ENCODE measurements around the gene RAMACL. TPM values are rescaled to one million over a fixed set of nuclear protein-coding genes. Genes with fewer than 3 reads are reported as not detected.

The RAMACL gene
- total RNA-seq, 2 experiments from 2014 or later, result 0.23 TPM; not detected in 1

DNA sequence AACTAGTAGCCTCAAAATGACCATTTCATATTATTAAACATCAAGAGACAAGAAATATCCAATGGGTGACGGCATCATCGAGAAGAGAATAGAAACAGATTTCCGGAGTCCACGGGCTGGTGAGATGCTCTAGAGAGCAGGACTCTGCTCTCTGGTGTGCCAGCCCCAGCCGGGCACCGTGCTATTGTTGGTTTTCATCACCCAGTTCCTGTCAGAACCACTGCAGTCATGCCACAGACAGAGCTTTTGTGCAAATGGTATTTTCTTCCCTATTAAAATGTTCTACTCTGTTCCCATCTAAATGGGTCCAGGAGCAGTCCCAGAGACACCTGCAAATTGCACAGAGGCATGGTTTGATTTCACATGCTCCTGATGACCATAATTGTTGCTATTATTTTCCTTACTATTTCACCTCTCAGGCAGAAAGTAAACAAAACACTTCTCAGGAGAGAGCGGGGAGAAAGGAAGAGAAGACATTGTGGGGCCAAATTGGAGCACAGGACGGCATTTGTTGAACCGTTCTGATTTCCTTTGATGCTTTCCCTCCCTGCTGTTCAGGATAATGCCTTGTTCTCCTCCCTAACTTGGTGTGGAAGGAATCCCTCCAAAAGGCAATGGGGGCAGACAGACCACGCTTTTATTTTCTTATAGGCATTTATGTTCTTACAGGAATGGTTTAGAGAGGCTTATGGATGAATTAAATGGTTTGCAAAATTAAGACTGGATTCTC, 11.4 kb upstream of the RAMACL start:
- Mint-ChIP-seq H3K27ac (no peak overlapping the region), H3K4me1 (no peaks in the 10 kb centered on the region), H3K27me3 (no peaks in the 10 kb centered on the region), H3K4me3 (no peak overlapping the region), H3K9me3 (no peaks in the 10 kb centered on the region), H3K36me3 (ENCODE audit: low read depth) (no peaks in the 10 kb centered on the region)
- POLR2A ChIA-PET, result no interaction called here
- CTCF ChIA-PET, result no interaction called here
- DNase-seq, result no peak

DNA sequence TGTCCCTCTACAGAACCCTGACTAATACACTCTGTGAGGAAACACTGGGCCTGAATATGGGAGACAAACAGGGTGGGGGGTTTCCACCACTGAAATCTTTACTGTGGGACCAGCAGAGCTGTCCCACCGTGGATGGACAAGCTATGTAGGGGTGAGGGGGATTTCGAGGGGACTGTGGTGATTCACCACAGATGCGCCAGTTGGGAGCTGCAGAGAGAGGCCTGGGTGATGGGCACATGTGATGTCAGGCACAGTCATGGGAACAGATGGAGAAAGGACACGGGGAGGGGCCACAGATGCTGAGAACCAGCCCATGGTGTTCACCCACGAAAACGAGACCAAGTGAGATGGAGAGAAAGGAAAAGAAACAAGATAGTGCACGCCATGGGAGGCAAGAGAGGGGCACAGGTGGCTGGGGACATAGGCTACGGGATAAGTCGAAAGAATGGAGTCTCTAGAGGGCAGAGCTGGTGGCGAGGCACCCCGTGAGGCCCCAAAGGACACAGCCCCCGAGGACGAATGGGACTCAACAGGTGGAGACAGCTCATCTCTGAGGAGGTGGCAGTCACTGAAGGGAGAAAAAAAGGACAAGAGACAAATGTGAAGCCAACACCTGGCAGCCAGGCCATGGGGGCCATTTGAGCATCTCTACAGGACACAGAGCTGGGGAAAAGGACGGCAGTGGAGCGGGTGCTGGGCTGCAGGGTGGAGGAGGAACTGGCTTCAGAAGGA, 10.5 kb upstream of the RAMACL start:
- H3K9me3 Mint-ChIP-seq, result no peaks in the 10 kb centered on the region
- ChIA-PET CTCF (no interaction called here), POLR2A (no interaction called here)
- no peak overlapping the region for H3K27ac Mint-ChIP-seq
- H3K4me3 Mint-ChIP-seq, result no peak overlapping the region
- H3K36me3 Mint-ChIP-seq (ENCODE audit: low read depth), result no peaks in the 10 kb centered on the region
- H3K27me3 Mint-ChIP-seq, result no peaks in the 10 kb centered on the region
- DNase-seq, result no peak
- no peaks in the 10 kb centered on the region for H3K4me1 Mint-ChIP-seq

DNA sequence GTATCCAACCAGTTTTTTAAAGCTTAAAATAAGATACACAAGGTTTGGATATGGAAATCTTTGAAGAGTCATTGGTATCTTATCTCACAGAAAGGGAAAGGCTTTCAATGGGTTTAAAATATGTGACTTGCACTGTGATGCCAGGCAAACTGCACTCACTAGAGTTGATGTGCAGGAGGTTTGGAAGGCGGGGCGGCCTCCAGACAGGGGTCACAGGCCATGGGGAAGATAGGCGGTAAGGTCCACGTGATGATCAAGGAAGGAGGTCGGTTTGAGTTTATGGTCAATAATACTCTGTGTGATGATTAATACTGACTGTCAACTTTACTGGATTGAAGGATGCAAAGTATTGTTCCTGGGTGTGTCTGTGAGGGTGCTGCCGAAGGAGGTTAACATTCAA, 9.5 kb upstream of the RAMACL start:
- DNase-seq, result no peak
- CTCF ChIA-PET, result no interaction called here
- Mint-ChIP-seq H3K27me3 (no peaks in the 10 kb centered on the region), H3K27ac (no peak overlapping the region), H3K9me3 (no peaks in the 10 kb centered on the region), H3K36me3 (ENCODE audit: low read depth) (no peaks in the 10 kb centered on the region), H3K4me3 (no peak overlapping the region), H3K4me1 (no peaks in the 10 kb centered on the region)
- POLR2A ChIA-PET, result no interaction called here

DNA sequence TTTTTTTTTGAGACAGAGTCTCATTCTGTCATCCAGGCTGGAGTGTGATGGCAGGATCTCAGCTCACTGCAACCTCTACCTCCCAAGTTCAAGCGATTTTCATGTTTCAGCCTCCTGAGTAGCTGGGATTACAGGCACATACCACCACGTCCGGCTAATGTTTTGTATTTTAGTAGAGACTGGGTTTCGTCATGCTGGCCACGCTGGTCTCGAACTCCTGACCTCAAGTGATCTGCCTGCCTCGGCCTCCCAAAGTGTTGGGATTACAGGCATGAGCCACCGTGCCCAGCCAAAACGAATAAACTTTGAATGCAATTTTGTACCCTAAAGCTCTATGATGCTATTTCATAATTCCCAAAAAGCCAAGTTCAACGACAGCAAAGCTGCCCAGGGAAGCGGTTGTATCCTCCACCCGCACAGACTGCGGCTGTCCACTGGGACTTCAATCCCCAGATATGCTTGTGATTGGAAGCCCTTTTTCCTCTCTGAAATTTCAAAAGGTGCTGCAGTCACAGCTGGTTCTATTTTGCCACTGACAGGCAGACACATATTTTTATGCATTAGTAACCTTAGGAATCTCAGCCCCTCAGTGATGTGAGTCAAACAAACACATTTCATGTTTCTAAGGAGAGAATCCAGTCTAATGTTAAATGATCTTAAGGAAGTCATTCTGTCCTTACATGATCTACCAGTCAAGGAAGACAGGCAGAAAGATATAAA, 8.7 kb upstream of the RAMACL start:
- POLR2A ChIA-PET, result no interaction called here
- Mint-ChIP-seq H3K4me3 (no peak overlapping the region), H3K36me3 (ENCODE audit: low read depth) (no peaks in the 10 kb centered on the region), H3K27me3 (no peaks in the 10 kb centered on the region), H3K9me3 (no peaks in the 10 kb centered on the region), H3K27ac (no peak overlapping the region), H3K4me1 (no peaks in the 10 kb centered on the region)
- CTCF ChIA-PET, result no interaction called here
- DNase-seq, result no peak

DNA sequence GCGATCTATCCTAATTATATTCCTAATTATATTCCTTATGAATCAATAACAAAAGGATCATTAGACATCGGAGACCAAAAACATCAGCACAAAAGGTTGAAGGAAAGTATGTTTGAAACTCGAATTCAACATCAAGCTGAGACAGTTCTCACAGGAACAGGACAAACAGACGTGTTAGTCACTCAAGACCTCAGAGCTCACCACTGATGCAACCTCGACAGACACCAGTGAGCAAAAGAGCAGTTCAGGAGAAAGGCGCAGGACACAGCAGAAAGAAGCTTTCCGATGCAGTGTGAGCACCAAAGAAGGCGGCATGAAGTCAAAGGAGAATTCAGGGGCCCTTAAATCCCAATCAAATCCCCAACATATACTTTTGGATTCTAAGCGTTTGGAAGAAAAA, 6.3 kb upstream of the RAMACL start:
- DNase-seq, result no peak

DNA sequence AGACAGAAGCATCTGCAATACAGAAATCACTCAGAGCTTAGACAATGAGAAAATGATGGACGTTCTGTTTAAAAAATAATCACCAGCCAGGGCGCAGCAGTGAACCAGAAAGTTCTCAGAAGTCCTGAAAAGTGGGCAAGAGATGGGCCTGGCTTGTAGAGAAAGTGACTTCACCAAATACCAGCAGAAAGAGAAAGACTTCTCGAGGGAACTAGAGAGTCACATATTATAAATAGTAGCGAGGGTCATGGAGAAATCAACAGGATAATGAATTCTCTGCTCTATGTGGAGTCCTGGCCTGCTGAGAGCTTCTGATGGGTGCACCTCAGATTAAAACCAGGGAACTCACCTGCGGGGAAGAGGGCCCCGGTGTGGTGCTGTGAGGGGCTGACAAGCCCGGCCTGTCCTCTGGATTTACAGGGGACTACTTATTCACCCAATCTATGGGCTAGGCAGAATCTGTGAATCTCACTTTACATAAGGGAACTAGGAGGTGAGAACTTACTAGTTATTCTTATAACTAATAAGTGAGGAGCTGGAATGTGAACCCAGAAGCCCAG, 5.6 kb upstream of the RAMACL start:
- no peaks in the 10 kb centered on the region for H3K27me3 Mint-ChIP-seq
- peaks cover 12% of the 10 kb centered on the region for H3K4me1 Mint-ChIP-seq
- POLR2A ChIA-PET, result no interaction called here
- no peaks in the 10 kb centered on the region for H3K36me3 Mint-ChIP-seq (ENCODE audit: low read depth)
- CTCF ChIA-PET, result no interaction called here
- H3K4me3 Mint-ChIP-seq, result no peak overlapping the region
- H3K27ac Mint-ChIP-seq, result no peak overlapping the region
- DNase-seq, result no peak
- H3K9me3 Mint-ChIP-seq, result no peaks in the 10 kb centered on the region

More for the DNA sequence above, 6.3 kb upstream of the RAMACL start:
- H3K9me3 Mint-ChIP-seq, result no peaks in the 10 kb centered on the region
- H3K4me1 Mint-ChIP-seq, result peaks cover 12% of the 10 kb centered on the region
- H3K27me3 Mint-ChIP-seq, result no peaks in the 10 kb centered on the region
- POLR2A ChIA-PET, result no interaction called here
- H3K27ac Mint-ChIP-seq, result no peak overlapping the region
- H3K4me3 Mint-ChIP-seq, result no peak overlapping the region
- no peaks in the 10 kb centered on the region for H3K36me3 Mint-ChIP-seq (ENCODE audit: low read depth)
- CTCF ChIA-PET, result no interaction called here

DNA sequence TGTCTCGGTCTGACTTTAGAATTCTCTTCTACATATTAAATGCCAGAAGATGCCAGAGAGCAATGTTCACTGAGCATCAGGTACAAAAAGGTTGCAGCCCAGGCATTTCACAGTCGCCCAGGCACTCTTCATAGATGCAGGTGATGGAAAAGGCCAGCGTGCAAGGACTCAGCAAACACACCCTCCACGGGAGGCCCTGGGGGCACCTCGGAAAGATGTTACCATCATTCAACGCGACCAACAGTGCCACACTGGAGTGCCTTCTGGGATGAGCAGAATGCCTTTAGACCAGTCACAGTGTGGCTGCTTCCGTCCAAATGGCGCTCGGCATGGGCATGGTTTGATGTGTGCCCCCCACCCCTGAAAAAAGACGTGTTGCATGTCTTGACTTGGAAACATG, 4.5 kb upstream of the RAMACL start:
- Mint-ChIP-seq H3K27ac (no peak overlapping the region), H3K9me3 (no peaks in the 10 kb centered on the region), H3K4me3 (no peak overlapping the region), H3K4me1 (peaks cover 12% of the 10 kb centered on the region), H3K27me3 (no peaks in the 10 kb centered on the region), H3K36me3 (ENCODE audit: low read depth) (no peaks in the 10 kb centered on the region)
- DNase-seq, result no peak
- ChIA-PET CTCF (no interaction called here), POLR2A (no interaction called here)

DNA sequence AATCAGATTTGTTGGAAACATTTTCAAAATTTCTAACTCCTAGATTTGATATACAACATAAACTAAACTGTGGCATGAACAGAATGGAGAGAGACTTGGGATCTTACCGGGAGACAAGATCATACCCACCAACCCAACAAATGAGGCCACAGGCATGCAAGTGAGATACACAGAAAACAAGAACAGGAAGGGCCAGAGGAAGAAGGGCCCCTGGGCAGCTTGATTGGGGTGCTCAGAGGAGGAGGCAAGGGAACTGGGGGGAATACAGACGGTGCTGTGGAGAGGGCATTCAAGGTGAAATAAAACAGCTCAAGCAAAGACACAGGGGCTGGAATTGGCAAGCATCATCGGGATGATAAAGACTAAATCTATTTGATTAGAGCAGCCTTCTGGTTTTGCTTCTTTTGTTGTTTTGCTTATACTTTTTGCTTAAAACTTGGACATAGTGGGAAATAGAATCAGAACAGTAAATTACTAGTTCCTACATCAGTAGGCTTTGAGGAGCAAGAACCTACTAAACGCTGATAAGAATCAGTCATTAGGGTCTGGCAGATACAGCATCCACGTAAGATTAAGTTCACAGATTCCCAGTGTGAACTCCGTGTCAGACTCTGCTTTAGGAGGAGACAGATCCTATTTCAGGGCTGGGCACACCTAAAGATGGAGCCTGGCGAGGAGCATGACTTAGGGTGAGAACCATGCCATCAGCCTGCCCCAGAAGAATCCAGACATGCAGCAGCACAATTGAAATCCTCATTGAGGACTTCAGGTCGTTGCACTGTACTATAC, 3.5 kb upstream of the RAMACL start:
- Mint-ChIP-seq H3K36me3 (ENCODE audit: low read depth) (no peaks in the 10 kb centered on the region), H3K27me3 (no peaks in the 10 kb centered on the region), H3K4me1 (peaks cover 12% of the 10 kb centered on the region), H3K9me3 (no peaks in the 10 kb centered on the region), H3K4me3 (no peak overlapping the region), H3K27ac (no peak overlapping the region)
- DNase-seq, result no peak
- POLR2A ChIA-PET, result interaction anchor here (0.7 kb wide), 1 partner anchor 390 kb away, joined by 3 read pairs; no protein-coding TSS in a partner anchor
- CTCF ChIA-PET, result no interaction called here

DNA sequence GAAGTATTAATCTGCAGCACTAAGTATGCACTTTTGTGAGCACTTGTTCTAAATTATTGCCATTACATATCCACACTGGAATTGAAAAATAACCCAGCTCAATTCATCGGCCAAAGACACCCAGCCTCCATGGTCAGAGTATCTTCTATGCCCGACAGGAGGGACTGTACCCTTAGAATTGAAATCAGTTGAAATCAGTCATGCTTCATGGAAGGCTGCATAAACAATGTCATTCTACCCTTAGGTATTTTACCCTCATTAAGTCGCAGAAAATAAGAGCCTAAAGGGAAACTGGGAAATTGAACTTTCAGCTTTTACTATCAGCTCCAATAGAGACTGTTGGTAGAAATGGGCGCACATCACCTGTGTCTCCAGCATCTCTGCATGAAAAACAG, 2.9 kb upstream of the RAMACL start:
- Mint-ChIP-seq H3K4me3 (no peak overlapping the region), H3K4me1 (peaks cover 12% of the 10 kb centered on the region), H3K36me3 (ENCODE audit: low read depth) (no peaks in the 10 kb centered on the region), H3K27me3 (no peaks in the 10 kb centered on the region), H3K27ac (no peak overlapping the region), H3K9me3 (no peaks in the 10 kb centered on the region)
- POLR2A ChIA-PET, result interaction anchor here (0.7 kb wide), 1 partner anchor 390 kb away, joined by 3 read pairs; no protein-coding TSS in a partner anchor
- DNase-seq, result no peak
- CTCF ChIA-PET, result no interaction called here

DNA sequence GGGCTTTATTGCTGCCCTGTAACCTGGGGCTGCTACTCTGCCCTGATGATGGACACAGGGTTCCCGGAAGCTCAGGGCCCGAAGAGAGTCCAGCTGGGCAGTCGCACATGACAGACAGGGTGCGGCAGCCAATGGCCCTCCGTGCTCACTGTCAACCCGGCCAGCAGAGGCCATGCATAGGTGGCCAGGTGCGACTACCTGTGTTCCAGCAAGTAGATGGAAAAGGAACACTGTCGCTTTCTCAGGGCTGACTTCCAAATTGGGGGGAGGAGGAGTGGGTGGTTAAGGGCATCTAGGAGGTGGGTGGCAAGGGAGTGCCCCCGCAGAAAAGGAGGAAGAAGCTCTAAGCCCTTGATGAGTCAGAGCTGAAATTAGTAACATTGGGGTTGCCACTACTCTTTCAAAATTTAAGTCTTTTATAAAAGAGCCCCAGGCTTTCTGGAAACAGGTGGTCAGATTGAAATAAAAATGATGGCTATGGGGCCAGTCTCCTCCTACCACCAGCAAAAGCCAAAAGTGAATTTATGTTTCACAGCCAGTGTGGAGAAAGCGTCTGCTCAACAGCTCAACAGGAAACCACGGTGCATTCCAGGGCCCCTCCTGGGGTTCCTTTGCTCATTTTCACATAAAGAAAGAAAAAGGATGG, 2.3 kb upstream of the RAMACL start:
- Mint-ChIP-seq H3K4me3 (no peak overlapping the region), H3K36me3 (ENCODE audit: low read depth) (no peaks in the 10 kb centered on the region), H3K27me3 (no peaks in the 10 kb centered on the region), H3K9me3 (no peaks in the 10 kb centered on the region), H3K27ac (no peak overlapping the region), H3K4me1 (peaks cover 12% of the 10 kb centered on the region)
- no peak for DNase-seq
- ChIA-PET CTCF (no interaction called here), POLR2A (no interaction called here)

DNA sequence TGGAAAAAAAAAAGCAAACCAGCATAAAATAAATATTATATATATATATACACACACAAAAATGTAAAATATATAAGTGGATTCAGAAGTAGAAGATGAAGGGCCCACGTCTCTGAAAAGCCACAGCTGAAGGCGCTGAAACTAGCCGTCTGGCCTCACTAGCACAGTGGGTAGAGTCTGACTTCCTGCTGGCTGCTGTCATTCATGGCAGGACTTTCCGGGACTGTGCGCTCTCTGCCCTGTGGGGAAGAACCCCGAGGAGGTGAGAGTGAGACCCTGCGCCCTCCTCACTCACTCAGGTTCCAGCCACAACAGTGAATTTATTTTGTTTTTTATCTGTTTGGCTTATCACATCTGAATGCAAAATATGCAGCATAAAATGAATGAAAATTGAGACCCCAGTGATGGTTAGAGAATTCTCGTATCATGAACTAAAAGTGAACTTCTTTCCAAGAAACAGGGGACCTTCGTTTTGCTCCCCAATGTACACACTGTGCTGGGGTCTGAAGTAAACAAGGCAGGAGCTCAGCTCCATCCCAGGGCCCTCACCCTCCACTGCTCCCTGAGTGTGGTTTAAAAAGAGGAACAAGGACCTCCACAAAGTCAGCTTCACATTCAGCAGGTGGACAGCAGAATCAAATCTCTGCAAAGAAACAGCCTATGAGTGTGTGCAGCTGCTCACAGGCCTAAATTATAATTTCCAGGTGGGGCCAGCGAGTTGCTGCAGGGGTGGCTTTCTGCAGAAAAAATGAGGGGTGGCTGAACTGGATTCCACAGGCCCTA, 1.3 kb upstream of the RAMACL start:
- Mint-ChIP-seq H3K9me3 (no peaks in the 10 kb centered on the region), H3K36me3 (ENCODE audit: low read depth) (no peaks in the 10 kb centered on the region), H3K4me1 (peaks cover 12% of the 10 kb centered on the region), H3K27me3 (no peaks in the 10 kb centered on the region), H3K4me3 (no peak overlapping the region), H3K27ac (no peak overlapping the region)
- CTCF ChIA-PET, result no interaction called here
- no peak for DNase-seq
- POLR2A ChIA-PET, result interaction anchor here (1.4 kb wide), 1 partner anchor 15 kb away, joined by 3 read pairs; no protein-coding TSS in a partner anchor

DNA sequence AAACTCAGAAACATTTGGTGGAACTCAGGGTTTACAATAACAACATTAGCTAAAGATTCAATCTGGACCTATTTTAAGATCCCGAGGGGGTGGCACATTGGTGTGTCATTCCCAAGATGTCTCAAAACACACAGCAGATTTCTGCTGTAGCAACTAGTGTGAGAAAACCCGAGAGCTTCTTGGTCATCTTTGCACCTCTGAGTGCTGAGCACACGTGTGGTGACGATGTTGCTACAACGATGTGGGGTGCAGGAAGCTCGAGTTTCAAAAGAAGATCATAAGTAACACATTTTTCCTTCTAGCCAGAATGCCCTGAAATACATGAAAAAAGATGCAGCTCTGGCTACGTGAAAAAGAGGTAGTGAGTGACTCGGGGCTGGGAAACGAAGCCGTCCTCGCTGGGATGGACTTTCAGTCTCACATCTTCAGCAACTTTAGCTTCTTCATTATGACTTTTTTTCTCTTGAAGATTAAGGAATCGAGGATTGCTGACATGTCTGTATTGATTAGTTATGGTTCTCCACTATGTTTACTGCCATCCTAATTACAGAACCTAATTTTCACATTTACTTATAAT, 1.5 kb downstream of the RAMACL start:
- no peaks in the 10 kb centered on the region for H3K9me3 Mint-ChIP-seq
- no peaks in the 10 kb centered on the region for H3K36me3 Mint-ChIP-seq (ENCODE audit: low read depth)
- ChIA-PET CTCF (no interaction called here), POLR2A (no interaction called here)
- no peak for DNase-seq
- no peak overlapping the region for H3K27ac Mint-ChIP-seq
- H3K4me1 Mint-ChIP-seq, result peaks cover 12% of the 10 kb centered on the region
- H3K27me3 Mint-ChIP-seq, result no peaks in the 10 kb centered on the region
- H3K4me3 Mint-ChIP-seq, result no peak overlapping the region
